Measurements from ENCODE around the gene BDP1. TPM values are rescaled to one million over a fixed set of nuclear protein-coding genes. Genes with fewer than 3 reads are reported as not detected.
"Not testable (repeated sequence)": the region's sequence is repeated elsewhere in the genome, so short reads cannot be mapped to it uniquely, and the experiment has no call there.

Gene BDP1
- total and polyA plus RNA-seq, 2 of the 4 experiments (the other 2 are of a cell fraction): 5.8 to 14.0 TPM

- H3K9me1 ChIP-seq (ENCODE audit: insufficient read depth, low read length); H3K4ac ChIP-seq (ENCODE audit: low read depth, low read length); H2BK5ac ChIP-seq (ENCODE audit: low read depth, low read length, poor library complexity, severe bottlenecking); H3K18ac ChIP-seq (ENCODE audit: low read depth, low read length); H3K9me3 ChIP-seq (ENCODE audit: control insufficient read depth, insufficient read depth, low read length); intact Hi-C loops (cut with micrococcal nuclease); H3K23ac ChIP-seq (ENCODE audit: low read depth, low read length); H2BK20ac ChIP-seq (ENCODE audit: low read depth, low read length); dilution Hi-C loops (cut with HindIII; ENCODE audit: low sequenced_read_pairs, unreplicated experiment); DNase-seq; H3K4me3 ChIP-seq (ENCODE audit: insufficient read depth, low read depth, low read length); H2AK5ac ChIP-seq (ENCODE audit: low read depth, low read length); H3K56ac ChIP-seq (ENCODE audit: extremely low read depth, insufficient read depth, low read length); in situ Hi-C loops (cut with MboI; ENCODE audit: low sequenced_read_pairs); H3K4me2 ChIP-seq (ENCODE audit: low read depth, low read length); H3K9ac ChIP-seq (ENCODE audit: low read depth, low read length); H4K5ac ChIP-seq (ENCODE audit: low read depth, low read length); H4K91ac ChIP-seq (ENCODE audit: insufficient read depth, low read depth, low read length); BruUV-seq (replicated peaks); H2BK15ac ChIP-seq (ENCODE audit: low read depth, low read length); H3K79me1 ChIP-seq (ENCODE audit: low read depth in 1 of 2, low read length in 2 of 2); H3K14ac ChIP-seq (replicated peaks; ENCODE audit: low read depth, low read length); H2AK9ac ChIP-seq (replicated peaks; ENCODE audit: low read depth, low read length, poor library complexity); POLR2A ChIA-PET (ENCODE audit: unreplicated experiment); H4K8ac ChIP-seq (ENCODE audit: low read depth in 2 of 2, low read length in 2 of 2); H3K4me1 ChIP-seq (ENCODE audit: control insufficient read depth, insufficient read depth, low read length); H4K20me1 ChIP-seq (ENCODE audit: insufficient read depth, low read length); H3K27me3 ChIP-seq (ENCODE audit: control insufficient read depth, insufficient read depth, low read length); CTCF ChIA-PET; H2AFZ ChIP-seq (replicated peaks; ENCODE audit: low read length, poor library complexity); H2BK120ac ChIP-seq (ENCODE audit: low read depth, low read length); ATAC-seq (ENCODE audit: low read depth); H3K27ac ChIP-seq (ENCODE audit: insufficient read depth, low read length): not testable (repeated sequence)
- 98% methylated on average over 11 of the region's 53 CpGs; no CpG with 5 or more reads in 1 of the 2 experiments for WGBS, 2 experiments (ENCODE audit: extremely low coverage in 2 of 2, insufficient read length in 1 of 2)
- peaks cover 28% of the 10 kb centered on the region for H3K36me3 ChIP-seq (ENCODE audit: control insufficient read depth, insufficient read depth, low read length)
Measured at GRCh38 chr5:71552026-71552749, 96.7 kb downstream of the BDP1 start.

Data from IMR-90 (cell line).